Measurements from ENCODE around the gene KCNH1. TPM values are rescaled to one million over a fixed set of nuclear protein-coding genes. Genes with fewer than 3 reads are reported as not detected.

The KCNH1 gene
- total RNA-seq, 1 experiment from 2014 or later = 0.17 TPM

DNA sequence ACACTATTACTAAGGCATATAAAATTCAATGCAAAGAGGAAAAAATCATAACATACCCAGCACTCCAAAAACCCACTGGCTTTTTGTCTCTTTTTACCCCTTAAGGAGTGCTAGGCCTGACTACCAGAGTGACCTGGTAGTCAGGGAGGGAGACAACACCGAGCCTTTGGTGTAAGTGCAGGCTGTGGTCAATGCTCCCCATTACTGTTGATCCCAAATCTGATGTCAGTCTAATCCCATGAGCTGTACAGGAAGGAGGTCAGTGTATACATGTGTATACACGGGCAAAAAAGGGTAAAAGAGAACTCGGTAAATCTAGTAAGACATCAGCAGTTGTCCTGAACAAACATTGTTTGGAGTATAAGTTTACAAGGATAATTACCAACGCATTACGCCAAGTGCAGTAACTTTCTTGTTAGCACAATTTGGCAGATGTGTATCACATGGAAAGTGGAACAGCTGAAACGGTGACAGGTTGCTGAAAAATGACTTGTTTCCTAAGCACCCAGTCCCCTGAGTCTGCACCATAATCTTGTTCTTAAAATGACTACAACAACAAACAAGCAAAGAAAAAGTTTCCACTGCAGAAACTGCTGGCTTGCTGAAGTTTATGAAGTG, 217.9 kb downstream of the KCNH1 start:
- H3K27ac Mint-ChIP-seq = no peak overlapping the region
- CTCF ChIA-PET = no interaction called here
- 0 out of 2 replicates have a peak, but pooled peaks cover 4% of the 10 kb centered on the region for H3K27me3 Mint-ChIP-seq (ENCODE audit: low read depth)

More for the DNA sequence above, 217.9 kb downstream of the KCNH1 start:
- DNase-seq (ENCODE audit: low spot score) (no peak), ATAC-seq (no peak)
- TF ChIP-seq, protein P1, sequence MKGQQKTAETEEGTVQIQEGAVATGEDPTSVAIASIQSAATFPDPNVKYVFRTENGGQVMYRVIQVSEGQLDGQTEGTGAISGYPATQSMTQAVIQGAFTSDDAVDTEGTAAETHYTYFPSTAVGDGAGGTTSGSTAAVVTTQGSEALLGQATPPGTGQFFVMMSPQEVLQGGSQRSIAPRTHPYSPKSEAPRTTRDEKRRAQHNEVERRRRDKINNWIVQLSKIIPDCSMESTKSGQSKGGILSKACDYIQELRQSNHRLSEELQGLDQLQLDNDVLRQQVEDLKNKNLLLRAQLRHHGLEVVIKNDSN (CRISPR knock-in tag; IDR thresholded peaks at IDR 0.05) = no peak
- TF ChIP-seq, protein P2, sequence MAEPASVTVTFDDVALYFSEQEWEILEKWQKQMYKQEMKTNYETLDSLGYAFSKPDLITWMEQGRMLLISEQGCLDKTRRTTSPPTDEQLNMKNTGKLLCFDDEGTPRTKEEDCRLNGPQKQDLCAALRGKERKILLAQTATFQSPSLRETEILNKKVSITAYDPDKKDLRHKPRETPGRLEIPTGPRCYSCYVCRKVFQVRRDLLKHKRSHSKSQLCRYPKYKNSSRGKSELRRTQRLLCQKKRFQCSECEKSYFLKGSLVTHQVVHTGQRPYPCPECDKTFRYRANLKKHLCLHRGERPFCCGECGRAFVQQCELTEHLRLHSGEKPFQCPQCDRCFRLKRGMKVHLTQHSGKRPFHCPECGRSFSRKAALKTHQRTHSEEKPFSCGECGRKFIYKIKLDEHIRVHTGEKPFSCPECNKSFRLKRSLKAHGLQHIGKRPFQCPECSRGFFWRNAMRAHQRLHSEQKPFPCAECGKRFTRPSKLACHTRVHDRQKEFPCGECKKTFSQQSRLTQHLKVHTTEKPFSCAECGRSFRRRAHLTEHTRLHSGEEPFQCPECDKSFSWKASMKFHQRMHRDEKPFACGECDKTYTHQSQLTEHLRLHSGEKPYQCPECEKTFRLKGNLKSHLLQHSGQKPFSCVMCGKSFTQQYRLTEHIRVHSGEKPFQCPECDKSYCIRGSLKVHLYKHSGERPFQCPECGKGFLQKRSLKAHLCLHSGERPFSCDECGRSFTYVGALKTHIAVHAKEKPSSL (CRISPR knock-in tag; conservative IDR thresholded peaks at IDR 0.05) = no peak
- no peak for TF ChIP-seq IRF2 (CRISPR knock-in tag; IDR thresholded peaks at IDR 0.05; ENCODE audit: borderline replicate concordance, low read depth)
- no peak for TF ChIP-seq CREM (CRISPR knock-in tag; IDR thresholded peaks at IDR 0.05)
- TF ChIP-seq, protein P3, sequence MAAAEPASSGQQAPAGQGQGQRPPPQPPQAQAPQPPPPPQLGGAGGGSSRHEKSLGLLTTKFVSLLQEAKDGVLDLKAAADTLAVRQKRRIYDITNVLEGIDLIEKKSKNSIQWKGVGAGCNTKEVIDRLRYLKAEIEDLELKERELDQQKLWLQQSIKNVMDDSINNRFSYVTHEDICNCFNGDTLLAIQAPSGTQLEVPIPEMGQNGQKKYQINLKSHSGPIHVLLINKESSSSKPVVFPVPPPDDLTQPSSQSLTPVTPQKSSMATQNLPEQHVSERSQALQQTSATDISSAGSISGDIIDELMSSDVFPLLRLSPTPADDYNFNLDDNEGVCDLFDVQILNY (CRISPR knock-in tag; IDR thresholded peaks at IDR 0.05) = no peak
- no peak for TF ChIP-seq MXD4 (CRISPR knock-in tag; IDR thresholded peaks at IDR 0.05; ENCODE audit: borderline replicate concordance)
- TF ChIP-seq ZNF219 (CRISPR knock-in tag; IDR thresholded peaks at IDR 0.05; ENCODE audit: borderline replicate concordance) = no peak
- TF ChIP-seq, protein P4, sequence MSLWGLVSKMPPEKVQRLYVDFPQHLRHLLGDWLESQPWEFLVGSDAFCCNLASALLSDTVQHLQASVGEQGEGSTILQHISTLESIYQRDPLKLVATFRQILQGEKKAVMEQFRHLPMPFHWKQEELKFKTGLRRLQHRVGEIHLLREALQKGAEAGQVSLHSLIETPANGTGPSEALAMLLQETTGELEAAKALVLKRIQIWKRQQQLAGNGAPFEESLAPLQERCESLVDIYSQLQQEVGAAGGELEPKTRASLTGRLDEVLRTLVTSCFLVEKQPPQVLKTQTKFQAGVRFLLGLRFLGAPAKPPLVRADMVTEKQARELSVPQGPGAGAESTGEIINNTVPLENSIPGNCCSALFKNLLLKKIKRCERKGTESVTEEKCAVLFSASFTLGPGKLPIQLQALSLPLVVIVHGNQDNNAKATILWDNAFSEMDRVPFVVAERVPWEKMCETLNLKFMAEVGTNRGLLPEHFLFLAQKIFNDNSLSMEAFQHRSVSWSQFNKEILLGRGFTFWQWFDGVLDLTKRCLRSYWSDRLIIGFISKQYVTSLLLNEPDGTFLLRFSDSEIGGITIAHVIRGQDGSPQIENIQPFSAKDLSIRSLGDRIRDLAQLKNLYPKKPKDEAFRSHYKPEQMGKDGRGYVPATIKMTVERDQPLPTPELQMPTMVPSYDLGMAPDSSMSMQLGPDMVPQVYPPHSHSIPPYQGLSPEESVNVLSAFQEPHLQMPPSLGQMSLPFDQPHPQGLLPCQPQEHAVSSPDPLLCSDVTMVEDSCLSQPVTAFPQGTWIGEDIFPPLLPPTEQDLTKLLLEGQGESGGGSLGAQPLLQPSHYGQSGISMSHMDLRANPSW (CRISPR knock-in tag; conservative IDR thresholded peaks at IDR 0.05; ENCODE audit: low read depth) = no peak
- TF ChIP-seq FOXJ3 (CRISPR knock-in tag; IDR thresholded peaks at IDR 0.05; ENCODE audit: borderline replicate concordance) = no peak
- TF ChIP-seq NFE2L1 (CRISPR knock-in tag; IDR thresholded peaks at IDR 0.05) = no peak
- TF ChIP-seq, protein P5, sequence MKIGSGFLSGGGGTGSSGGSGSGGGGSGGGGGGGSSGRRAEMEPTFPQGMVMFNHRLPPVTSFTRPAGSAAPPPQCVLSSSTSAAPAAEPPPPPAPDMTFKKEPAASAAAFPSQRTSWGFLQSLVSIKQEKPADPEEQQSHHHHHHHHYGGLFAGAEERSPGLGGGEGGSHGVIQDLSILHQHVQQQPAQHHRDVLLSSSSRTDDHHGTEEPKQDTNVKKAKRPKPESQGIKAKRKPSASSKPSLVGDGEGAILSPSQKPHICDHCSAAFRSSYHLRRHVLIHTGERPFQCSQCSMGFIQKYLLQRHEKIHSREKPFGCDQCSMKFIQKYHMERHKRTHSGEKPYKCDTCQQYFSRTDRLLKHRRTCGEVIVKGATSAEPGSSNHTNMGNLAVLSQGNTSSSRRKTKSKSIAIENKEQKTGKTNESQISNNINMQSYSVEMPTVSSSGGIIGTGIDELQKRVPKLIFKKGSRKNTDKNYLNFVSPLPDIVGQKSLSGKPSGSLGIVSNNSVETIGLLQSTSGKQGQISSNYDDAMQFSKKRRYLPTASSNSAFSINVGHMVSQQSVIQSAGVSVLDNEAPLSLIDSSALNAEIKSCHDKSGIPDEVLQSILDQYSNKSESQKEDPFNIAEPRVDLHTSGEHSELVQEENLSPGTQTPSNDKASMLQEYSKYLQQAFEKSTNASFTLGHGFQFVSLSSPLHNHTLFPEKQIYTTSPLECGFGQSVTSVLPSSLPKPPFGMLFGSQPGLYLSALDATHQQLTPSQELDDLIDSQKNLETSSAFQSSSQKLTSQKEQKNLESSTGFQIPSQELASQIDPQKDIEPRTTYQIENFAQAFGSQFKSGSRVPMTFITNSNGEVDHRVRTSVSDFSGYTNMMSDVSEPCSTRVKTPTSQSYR (CRISPR knock-in tag; IDR thresholded peaks at IDR 0.05) = no peak
- no peak for TF ChIP-seq FOXK1 (CRISPR knock-in tag; IDR thresholded peaks at IDR 0.05)
- no peak for TF ChIP-seq HMGA2 (CRISPR knock-in tag; IDR thresholded peaks at IDR 0.05)
- no peak for TF ChIP-seq EMX1 (CRISPR knock-in tag; IDR thresholded peaks at IDR 0.05)
- TF ChIP-seq, protein P6, sequence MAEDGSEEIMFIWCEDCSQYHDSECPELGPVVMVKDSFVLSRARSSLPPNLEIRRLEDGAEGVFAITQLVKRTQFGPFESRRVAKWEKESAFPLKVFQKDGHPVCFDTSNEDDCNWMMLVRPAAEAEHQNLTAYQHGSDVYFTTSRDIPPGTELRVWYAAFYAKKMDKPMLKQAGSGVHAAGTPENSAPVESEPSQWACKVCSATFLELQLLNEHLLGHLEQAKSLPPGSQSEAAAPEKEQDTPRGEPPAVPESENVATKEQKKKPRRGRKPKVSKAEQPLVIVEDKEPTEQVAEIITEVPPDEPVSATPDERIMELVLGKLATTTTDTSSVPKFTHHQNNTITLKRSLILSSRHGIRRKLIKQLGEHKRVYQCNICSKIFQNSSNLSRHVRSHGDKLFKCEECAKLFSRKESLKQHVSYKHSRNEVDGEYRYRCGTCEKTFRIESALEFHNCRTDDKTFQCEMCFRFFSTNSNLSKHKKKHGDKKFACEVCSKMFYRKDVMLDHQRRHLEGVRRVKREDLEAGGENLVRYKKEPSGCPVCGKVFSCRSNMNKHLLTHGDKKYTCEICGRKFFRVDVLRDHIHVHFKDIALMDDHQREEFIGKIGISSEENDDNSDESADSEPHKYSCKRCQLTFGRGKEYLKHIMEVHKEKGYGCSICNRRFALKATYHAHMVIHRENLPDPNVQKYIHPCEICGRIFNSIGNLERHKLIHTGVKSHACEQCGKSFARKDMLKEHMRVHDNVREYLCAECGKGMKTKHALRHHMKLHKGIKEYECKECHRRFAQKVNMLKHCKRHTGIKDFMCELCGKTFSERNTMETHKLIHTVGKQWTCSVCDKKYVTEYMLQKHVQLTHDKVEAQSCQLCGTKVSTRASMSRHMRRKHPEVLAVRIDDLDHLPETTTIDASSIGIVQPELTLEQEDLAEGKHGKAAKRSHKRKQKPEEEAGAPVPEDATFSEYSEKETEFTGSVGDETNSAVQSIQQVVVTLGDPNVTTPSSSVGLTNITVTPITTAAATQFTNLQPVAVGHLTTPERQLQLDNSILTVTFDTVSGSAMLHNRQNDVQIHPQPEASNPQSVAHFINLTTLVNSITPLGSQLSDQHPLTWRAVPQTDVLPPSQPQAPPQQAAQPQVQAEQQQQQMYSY (CRISPR knock-in tag; IDR thresholded peaks at IDR 0.05) = no peak
- TF ChIP-seq ZNF423 (CRISPR knock-in tag; IDR thresholded peaks at IDR 0.05) = no peak
- H3K4me3 Mint-ChIP-seq = no peak overlapping the region
- POLR2A ChIA-PET = no interaction called here
- H3K4me1 Mint-ChIP-seq = peaks cover 13% of the 10 kb centered on the region
- no peaks in the 10 kb centered on the region for H3K9me3 Mint-ChIP-seq
- H3K36me3 Mint-ChIP-seq = no peaks in the 10 kb centered on the region
